Activated T-cell treated with anti-CD3 and anti-CD28 coated beads for 4 hours (primary cell): ENCODE data around the gene LVRN.
"Not testable (repeated sequence)": the region's sequence is repeated elsewhere in the genome, so short reads cannot be mapped to it uniquely, and the experiment has no call there.

Experiments used
- DNase-seq: peaks from one replicate; pipeline ENCODE4 v3.0.0-alpha.2; 2020

LVRN gene, protein sequence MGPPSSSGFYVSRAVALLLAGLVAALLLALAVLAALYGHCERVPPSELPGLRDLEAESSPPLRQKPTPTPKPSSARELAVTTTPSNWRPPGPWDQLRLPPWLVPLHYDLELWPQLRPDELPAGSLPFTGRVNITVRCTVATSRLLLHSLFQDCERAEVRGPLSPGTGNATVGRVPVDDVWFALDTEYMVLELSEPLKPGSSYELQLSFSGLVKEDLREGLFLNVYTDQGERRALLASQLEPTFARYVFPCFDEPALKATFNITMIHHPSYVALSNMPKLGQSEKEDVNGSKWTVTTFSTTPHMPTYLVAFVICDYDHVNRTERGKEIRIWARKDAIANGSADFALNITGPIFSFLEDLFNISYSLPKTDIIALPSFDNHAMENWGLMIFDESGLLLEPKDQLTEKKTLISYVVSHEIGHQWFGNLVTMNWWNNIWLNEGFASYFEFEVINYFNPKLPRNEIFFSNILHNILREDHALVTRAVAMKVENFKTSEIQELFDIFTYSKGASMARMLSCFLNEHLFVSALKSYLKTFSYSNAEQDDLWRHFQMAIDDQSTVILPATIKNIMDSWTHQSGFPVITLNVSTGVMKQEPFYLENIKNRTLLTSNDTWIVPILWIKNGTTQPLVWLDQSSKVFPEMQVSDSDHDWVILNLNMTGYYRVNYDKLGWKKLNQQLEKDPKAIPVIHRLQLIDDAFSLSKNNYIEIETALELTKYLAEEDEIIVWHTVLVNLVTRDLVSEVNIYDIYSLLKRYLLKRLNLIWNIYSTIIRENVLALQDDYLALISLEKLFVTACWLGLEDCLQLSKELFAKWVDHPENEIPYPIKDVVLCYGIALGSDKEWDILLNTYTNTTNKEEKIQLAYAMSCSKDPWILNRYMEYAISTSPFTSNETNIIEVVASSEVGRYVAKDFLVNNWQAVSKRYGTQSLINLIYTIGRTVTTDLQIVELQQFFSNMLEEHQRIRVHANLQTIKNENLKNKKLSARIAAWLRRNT

GRCh38 chr5:115962239-115962564 is at the start of gene LVRN:
LVRN (plus strand) TSS chr5:115962475; CDS start chr5:115962618, 143 bp downstream.
- DNase-seq = no peak

GRCh38 chr5:115913623-115914400 is 48.5 kb upstream of the LVRN start:
- not testable (repeated sequence) for DNase-seq

GRCh38 chr5:115920171-115920725 is 42.0 kb upstream of the LVRN start:
- DNase-seq = no peak

DNA sequence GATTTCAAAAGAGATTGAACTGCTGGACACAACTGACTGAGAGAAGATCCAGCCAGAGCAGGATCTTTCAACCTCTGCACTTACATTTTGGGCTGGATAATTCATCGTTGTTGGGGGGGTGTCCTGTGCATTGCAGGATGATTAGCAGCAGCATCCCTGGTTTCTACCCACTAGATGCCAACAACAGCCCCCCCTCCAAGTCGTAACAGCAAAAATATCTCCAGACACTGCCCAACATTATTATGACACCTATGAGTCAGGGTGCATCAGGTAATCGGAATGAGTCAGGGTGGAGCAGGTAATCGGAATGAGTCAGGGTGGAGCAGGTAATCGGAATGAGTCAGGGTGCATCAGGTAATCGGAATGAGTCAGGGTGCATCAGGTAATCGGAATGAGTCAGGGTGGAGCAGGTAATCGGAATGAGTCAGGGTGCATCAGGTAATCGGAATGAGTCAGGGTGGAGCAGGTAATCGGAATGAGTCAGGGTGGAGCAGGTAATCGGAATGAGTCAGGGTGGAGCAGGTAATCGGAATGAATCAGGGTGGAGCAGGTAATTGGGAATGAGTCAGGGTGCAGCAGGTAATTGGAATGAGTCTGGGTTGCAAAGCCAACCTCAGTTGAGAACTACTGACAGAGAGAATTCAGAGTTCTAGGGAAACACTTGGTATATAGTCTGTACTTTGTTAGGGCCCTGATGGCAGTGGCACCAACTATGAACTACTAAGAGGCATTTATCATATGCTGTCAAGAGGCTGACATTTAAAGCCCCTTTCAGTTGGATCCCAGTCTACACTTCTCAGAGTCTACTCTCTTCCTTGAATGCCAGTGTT is 33.5 kb upstream of the LVRN start:
- not testable (repeated sequence) for DNase-seq

DNA sequence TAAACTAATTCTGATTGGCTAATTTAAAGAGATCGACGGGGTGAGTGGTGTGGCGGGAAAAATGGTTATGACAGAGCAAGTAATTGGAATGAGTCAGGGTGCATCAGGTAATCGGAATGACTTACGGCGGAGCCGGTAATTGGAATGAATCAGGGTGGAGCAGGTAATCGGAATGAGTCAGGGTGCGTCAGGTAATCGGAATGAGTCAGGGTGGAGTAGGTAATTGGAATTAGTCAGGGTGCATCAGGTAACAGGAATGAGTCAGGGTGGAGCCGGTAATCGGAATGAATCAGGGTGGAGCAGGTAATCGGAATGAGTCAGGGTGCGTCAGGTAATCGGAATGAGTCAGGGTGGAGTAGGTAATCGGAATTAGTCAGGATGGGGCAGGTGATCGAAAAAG is 32.1 kb upstream of the LVRN start:
- not testable (repeated sequence) for DNase-seq

DNA sequence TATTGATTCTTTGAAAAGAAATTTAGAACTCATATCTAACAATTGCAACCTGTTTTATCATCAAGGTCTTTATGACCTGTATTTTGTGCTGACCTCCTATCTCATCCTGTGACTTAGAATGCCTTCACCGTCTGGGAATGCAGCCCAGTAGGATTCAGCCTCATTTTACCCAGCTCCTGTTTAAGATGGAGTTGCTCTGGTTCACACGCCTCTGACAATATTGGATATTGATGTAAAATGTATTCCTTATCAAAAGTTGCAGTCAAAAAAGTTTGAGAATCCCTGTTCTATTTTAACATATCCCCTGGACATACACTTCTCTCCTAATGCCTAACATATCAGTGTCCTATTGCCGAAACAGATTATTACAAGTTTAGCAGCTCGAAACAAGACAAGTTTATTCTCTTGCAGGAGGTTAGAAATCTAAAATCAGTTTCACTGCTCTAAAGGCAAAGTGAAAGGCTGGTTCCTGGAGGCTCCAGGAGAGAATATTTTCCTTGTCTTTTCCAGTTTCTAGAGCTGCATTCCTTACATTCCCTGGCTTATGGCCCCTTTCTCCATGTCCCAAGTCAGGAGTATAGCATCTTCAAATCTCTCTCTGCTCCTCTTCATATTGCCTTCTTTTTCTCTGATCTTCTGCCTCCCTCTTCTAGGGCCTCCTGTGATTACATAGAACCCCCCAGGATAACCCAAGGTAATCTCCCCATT is 31.5 kb upstream of the LVRN start:
- DNase-seq = no peak

GRCh38 chr5:115932991-115933390 is 29.3 kb upstream of the LVRN start:
- DNase-seq = no peak

DNA sequence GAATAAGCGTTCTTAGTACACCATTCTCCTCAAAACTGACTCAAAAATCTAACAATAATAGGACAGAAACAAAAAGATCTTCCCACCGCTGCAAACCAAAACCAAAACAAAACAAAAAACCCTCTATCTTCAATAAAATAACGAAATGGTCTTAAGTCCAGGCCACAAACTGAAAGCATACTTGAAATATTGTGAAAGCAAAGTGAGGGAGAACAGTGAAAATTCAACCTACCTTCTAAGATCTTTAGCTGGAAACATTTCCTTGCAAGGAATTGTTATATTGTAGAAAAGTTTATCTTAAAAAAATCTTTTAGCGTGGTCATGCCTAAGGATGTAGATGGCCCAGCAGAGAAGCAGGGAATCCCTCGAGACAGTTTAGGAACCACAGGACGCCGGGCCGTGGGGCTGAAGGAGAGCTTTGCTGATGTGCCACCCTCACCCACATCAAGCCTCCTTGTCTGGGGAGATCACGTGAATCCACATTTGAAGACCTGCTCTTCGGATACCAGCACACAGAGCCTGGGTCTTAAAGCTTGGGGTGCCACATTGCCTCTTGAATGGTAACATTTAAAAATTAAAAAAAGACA is 27.8 kb upstream of the LVRN start:
- no peak for DNase-seq

GRCh38 chr5:115936031-115936430 is 26.2 kb upstream of the LVRN start:
- no peak for DNase-seq

DNA sequence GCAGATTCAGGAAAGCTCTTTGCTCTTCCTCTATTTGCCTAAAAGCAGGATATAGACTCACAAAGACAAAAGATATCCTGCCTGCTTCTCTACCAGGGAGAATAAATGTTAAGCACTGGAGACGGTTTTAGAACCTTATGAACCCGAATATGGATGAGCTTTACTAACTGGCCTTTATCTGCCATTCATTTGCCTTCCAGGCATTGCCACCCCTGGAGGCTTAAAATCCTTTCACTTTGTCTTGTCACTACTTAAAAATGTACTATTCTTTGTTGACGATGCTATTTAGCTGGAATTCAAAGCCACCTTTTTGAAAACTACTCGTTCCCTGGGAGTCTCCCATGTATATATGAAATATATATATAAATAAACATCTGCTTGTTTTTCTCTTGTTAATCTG is 23.2 kb upstream of the LVRN start:
- no peak for DNase-seq

GRCh38 chr5:115940080-115940810 is 22.0 kb upstream of the LVRN start:
- no peak for DNase-seq

GRCh38 chr5:115941051-115941675 is 21.1 kb upstream of the LVRN start:
- DNase-seq = no peak

- no peak for DNase-seq
Observed at GRCh38 chr5:115944501-115944900, 17.8 kb upstream of the LVRN start.

- no peak for DNase-seq
Observed at GRCh38 chr5:115946655-115947054, 15.6 kb upstream of the LVRN start.

GRCh38 chr5:115947260-115947659 is 15.0 kb upstream of the LVRN start:
- DNase-seq = no peak

DNA sequence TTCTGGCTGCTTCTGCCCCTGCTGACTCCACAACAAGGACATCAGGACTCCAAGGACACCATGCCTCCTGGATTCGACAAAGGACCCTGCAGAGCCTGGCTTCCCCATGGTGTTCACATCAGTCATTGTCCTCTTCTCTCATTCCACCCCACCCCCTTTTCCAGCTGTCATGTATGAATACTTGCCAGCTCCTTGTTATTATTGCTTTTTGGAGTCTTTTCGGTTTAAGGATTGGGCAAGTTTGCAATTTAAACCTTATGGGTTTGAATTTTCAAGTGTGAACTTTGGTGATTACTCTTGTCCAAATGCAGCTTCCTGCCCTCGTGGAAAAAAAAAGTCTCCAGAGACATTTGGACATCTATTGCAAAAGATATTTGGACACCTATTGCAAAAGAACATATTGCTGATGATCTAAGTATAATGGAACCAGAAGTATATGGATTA is 14.2 kb upstream of the LVRN start:
- no peak for DNase-seq

DNA sequence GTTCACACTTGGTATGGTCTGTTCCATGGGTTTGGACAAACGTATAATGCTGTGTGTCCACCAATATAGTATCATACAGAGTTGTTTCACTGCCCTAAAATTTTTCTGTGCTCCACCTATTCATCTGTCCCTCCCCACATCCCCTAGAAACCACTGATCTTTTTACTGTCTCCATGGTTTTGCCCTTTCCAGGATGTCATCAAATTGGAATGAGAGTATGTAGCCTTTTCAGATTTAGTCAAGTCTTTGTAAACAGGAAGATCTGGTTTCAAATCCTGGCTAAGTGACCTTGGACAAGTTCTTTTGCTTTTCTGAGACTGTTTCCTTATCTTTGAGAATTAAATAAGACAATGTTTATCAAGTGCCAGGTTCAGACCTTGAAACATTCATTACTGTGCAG is 13.2 kb upstream of the LVRN start:
- no peak for DNase-seq

- no peak for DNase-seq
Observed at GRCh38 chr5:115952588-115952987, 9.7 kb upstream of the LVRN start.

- no peak for DNase-seq
Observed at GRCh38 chr5:115954144-115954543, 8.1 kb upstream of the LVRN start.
